ENCODE results near the gene VTCN1. TPM values are rescaled to one million over a fixed set of nuclear protein-coding genes. Genes with fewer than 3 reads are reported as not detected.

VTCN1 gene
- total RNA-seq, 1 experiment from 2014 or later: not detected

DNA sequence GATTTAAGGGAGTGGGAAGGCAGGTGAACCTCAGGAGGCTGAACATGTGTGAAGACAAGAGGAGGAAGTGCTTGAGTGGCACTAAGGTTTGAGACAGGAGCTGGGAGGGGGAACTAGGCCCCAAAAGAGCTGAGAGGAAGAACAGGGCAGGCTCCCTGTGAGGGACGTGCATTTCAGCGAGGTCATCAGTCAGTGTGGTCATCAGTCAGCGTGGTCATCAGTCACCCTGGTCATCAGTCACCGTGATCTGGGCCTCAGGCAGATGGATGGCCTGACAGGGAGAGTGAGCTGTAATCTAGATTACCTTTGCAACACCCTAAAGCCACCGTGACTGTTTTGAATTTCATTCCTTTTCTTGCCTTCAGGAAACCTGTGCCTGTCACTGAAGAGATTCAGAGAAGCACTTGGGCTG is 29.1 kb downstream of the VTCN1 start (continued):
- TF ChIP-seq, protein P1, sequence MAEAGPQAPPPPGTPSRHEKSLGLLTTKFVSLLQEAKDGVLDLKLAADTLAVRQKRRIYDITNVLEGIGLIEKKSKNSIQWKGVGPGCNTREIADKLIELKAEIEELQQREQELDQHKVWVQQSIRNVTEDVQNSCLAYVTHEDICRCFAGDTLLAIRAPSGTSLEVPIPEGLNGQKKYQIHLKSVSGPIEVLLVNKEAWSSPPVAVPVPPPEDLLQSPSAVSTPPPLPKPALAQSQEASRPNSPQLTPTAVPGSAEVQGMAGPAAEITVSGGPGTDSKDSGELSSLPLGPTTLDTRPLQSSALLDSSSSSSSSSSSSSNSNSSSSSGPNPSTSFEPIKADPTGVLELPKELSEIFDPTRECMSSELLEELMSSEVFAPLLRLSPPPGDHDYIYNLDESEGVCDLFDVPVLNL (CRISPR knock-in tag; IDR thresholded peaks at IDR 0.05; ENCODE audit: borderline replicate concordance, low read depth): no peak
- no peak for TF ChIP-seq NR2C2 (CRISPR knock-in tag; IDR thresholded peaks at IDR 0.05)

DNA sequence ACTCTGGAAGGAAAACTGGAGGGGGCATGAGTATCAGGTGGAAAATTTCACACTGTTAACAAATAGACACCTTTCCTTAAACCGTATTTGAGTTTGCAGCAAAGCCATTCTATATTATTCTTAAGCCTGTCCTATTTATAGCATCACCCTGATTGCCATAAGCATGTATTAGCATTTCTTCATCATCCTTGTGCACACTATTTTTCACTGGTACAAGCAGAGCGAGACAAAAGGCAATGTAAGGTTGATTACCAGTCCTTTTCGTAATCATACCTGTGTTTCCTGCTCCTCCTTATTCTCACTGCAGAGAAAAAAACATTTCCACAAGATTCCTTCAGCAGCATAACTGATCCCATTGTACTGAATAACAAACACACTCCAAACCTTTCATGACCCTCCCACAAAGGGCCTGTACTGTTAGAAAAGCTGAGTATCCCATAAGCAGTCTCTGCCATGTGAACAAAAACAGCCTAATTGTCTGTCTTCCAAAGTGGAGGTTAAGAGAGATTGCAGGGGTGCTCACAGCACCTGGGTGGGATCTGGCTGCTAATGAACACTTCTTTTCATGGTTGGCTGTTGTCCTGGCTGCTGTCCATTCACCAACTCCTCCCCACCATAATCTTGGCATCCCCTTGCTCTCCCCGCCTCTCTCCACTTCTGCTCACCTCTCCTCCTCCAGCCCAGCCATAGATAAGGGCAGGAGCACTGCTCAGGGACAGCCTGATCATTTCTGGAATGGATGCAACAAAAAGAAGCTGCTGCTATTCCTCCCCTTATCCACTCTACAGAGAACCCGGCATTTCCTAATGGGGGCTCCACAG is 30.4 kb downstream of the VTCN1 start:
- H3K9me3 Mint-ChIP-seq: no peaks in the 10 kb centered on the region
- no peak overlapping the region for H3K4me3 Mint-ChIP-seq
- H3K4me1 Mint-ChIP-seq: peaks cover 17% of the 10 kb centered on the region
- ATAC-seq (no peak), DNase-seq (ENCODE audit: low spot score) (no peak)
- H3K36me3 Mint-ChIP-seq: no peaks in the 10 kb centered on the region
- ChIA-PET CTCF (no interaction called here), POLR2A (no interaction called here)
- TF ChIP-seq PRRX2 (CRISPR knock-in tag; IDR thresholded peaks at IDR 0.05) (no peak), GRHL2 (CRISPR knock-in tag; IDR thresholded peaks at IDR 0.05; ENCODE audit: insufficient replicate concordance, severe bottlenecking) (no peak), NR1H2 (CRISPR knock-in tag; IDR thresholded peaks at IDR 0.05) (no peak), GABPB1 (CRISPR knock-in tag; IDR thresholded peaks at IDR 0.05) (no peak), TEAD4 (CRISPR knock-in tag; IDR thresholded peaks at IDR 0.05) (no peak)
- TF ChIP-seq, protein P2, sequence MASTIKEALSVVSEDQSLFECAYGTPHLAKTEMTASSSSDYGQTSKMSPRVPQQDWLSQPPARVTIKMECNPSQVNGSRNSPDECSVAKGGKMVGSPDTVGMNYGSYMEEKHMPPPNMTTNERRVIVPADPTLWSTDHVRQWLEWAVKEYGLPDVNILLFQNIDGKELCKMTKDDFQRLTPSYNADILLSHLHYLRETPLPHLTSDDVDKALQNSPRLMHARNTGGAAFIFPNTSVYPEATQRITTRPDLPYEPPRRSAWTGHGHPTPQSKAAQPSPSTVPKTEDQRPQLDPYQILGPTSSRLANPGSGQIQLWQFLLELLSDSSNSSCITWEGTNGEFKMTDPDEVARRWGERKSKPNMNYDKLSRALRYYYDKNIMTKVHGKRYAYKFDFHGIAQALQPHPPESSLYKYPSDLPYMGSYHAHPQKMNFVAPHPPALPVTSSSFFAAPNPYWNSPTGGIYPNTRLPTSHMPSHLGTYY (CRISPR knock-in tag; IDR thresholded peaks at IDR 0.05): no peak
- TF ChIP-seq, protein P3, sequence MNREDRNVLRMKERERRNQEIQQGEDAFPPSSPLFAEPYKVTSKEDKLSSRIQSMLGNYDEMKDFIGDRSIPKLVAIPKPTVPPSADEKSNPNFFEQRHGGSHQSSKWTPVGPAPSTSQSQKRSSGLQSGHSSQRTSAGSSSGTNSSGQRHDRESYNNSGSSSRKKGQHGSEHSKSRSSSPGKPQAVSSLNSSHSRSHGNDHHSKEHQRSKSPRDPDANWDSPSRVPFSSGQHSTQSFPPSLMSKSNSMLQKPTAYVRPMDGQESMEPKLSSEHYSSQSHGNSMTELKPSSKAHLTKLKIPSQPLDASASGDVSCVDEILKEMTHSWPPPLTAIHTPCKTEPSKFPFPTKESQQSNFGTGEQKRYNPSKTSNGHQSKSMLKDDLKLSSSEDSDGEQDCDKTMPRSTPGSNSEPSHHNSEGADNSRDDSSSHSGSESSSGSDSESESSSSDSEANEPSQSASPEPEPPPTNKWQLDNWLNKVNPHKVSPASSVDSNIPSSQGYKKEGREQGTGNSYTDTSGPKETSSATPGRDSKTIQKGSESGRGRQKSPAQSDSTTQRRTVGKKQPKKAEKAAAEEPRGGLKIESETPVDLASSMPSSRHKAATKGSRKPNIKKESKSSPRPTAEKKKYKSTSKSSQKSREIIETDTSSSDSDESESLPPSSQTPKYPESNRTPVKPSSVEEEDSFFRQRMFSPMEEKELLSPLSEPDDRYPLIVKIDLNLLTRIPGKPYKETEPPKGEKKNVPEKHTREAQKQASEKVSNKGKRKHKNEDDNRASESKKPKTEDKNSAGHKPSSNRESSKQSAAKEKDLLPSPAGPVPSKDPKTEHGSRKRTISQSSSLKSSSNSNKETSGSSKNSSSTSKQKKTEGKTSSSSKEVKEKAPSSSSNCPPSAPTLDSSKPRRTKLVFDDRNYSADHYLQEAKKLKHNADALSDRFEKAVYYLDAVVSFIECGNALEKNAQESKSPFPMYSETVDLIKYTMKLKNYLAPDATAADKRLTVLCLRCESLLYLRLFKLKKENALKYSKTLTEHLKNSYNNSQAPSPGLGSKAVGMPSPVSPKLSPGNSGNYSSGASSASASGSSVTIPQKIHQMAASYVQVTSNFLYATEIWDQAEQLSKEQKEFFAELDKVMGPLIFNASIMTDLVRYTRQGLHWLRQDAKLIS (CRISPR knock-in tag; IDR thresholded peaks at IDR 0.05; ENCODE audit: borderline replicate concordance): no peak
- TF ChIP-seq, protein P4, sequence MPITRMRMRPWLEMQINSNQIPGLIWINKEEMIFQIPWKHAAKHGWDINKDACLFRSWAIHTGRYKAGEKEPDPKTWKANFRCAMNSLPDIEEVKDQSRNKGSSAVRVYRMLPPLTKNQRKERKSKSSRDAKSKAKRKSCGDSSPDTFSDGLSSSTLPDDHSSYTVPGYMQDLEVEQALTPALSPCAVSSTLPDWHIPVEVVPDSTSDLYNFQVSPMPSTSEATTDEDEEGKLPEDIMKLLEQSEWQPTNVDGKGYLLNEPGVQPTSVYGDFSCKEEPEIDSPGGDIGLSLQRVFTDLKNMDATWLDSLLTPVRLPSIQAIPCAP (CRISPR knock-in tag; IDR thresholded peaks at IDR 0.05): no peak
- TF ChIP-seq, protein P5, sequence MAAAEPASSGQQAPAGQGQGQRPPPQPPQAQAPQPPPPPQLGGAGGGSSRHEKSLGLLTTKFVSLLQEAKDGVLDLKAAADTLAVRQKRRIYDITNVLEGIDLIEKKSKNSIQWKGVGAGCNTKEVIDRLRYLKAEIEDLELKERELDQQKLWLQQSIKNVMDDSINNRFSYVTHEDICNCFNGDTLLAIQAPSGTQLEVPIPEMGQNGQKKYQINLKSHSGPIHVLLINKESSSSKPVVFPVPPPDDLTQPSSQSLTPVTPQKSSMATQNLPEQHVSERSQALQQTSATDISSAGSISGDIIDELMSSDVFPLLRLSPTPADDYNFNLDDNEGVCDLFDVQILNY (CRISPR knock-in tag; IDR thresholded peaks at IDR 0.05): no peak
- no peak overlapping the region for H3K27ac Mint-ChIP-seq
- H3K27me3 Mint-ChIP-seq (ENCODE audit: low read depth): no peaks in the 10 kb centered on the region

DNA sequence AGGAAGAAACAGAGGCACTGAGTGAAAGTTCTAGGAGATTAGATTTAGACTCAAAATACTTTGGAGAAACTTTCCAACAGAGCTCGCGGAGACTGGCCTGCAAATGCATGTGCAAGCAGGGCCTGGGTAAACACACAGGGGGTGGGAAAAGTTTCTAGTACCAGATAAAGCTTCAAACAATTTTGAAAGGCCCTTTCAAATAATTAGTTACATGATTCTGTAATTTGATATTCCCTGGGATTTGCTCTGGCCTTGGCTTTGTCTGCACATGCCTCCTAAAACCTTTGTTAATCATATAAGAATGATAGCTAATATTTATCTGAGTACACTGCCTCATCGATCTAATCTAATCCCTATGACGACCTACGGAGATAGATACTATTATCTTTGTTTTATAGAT is 31.3 kb downstream of the VTCN1 start:
- no peaks in the 10 kb centered on the region for H3K27me3 Mint-ChIP-seq (ENCODE audit: low read depth)
- ATAC-seq (no peak), DNase-seq (ENCODE audit: low spot score) (no peak)
- no peak overlapping the region for H3K27ac Mint-ChIP-seq
- H3K4me1 Mint-ChIP-seq: peaks cover 24% of the 10 kb centered on the region
- no peaks in the 10 kb centered on the region for H3K9me3 Mint-ChIP-seq
- ChIA-PET POLR2A (no interaction called here), CTCF (no interaction called here)
- no peaks in the 10 kb centered on the region for H3K36me3 Mint-ChIP-seq
- no peak overlapping the region for H3K4me3 Mint-ChIP-seq
- TF ChIP-seq, protein P6, sequence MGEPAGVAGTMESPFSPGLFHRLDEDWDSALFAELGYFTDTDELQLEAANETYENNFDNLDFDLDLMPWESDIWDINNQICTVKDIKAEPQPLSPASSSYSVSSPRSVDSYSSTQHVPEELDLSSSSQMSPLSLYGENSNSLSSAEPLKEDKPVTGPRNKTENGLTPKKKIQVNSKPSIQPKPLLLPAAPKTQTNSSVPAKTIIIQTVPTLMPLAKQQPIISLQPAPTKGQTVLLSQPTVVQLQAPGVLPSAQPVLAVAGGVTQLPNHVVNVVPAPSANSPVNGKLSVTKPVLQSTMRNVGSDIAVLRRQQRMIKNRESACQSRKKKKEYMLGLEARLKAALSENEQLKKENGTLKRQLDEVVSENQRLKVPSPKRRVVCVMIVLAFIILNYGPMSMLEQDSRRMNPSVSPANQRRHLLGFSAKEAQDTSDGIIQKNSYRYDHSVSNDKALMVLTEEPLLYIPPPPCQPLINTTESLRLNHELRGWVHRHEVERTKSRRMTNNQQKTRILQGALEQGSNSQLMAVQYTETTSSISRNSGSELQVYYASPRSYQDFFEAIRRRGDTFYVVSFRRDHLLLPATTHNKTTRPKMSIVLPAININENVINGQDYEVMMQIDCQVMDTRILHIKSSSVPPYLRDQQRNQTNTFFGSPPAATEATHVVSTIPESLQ (CRISPR knock-in tag; IDR thresholded peaks at IDR 0.05): no peak
- TF ChIP-seq, protein P7, sequence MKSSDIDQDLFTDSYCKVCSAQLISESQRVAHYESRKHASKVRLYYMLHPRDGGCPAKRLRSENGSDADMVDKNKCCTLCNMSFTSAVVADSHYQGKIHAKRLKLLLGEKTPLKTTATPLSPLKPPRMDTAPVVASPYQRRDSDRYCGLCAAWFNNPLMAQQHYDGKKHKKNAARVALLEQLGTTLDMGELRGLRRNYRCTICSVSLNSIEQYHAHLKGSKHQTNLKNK (CRISPR knock-in tag; IDR thresholded peaks at IDR 0.05): no peak
- no peak for TF ChIP-seq ZNF317 (CRISPR knock-in tag; IDR thresholded peaks at IDR 0.05; ENCODE audit: borderline replicate concordance, low read depth)
- no peak for TF ChIP-seq SOX15 (CRISPR knock-in tag; IDR thresholded peaks at IDR 0.05)
- TF ChIP-seq, protein P2 (CRISPR knock-in tag; IDR thresholded peaks at IDR 0.05): no peak
- TF ChIP-seq ESRRA (CRISPR knock-in tag; IDR thresholded peaks at IDR 0.05; ENCODE audit: borderline replicate concordance): no peak
- TF ChIP-seq JAZF1 (CRISPR knock-in tag; IDR thresholded peaks at IDR 0.05): no peak
- TF ChIP-seq, protein P8, sequence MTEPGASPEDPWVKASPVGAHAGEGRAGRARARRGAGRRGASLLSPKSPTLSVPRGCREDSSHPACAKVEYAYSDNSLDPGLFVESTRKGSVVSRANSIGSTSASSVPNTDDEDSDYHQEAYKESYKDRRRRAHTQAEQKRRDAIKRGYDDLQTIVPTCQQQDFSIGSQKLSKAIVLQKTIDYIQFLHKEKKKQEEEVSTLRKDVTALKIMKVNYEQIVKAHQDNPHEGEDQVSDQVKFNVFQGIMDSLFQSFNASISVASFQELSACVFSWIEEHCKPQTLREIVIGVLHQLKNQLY (CRISPR knock-in tag; IDR thresholded peaks at IDR 0.05): no peak
- no peak for TF ChIP-seq NR3C1 (CRISPR knock-in tag; conservative IDR thresholded peaks at IDR 0.05; ENCODE audit: low read depth)
- no peak for TF ChIP-seq FOXJ3 (CRISPR knock-in tag; IDR thresholded peaks at IDR 0.05; ENCODE audit: borderline replicate concordance)

Data from WTC11 (cell line).